Lower lobe of right lung (tissue), 2 donors: Measurements from ENCODE around the gene GP1BA. TPM values are rescaled to one million over a fixed set of nuclear protein-coding genes. Genes with fewer than 3 reads are reported as not detected.

Source experiments
- ATAC-seq, 2 donors: fragments of 200-7000 bp; cut with Tn5 transposase; one replicate each; pipeline ENCODE4 v1.9.1; 2020 to 2022; ENCODE audit warnings: mild to moderate bottlenecking in 2 of 2, moderate library complexity in 2 of 2
- DNase-seq: peaks from one replicate; pipeline ENCODE4 v3.0.0-alpha.2; 2020
- H3K27ac ChIP-seq: fragments of 200-600 bp; one replicate; pipeline ENCODE4 v1.8.0; 2022
- H3K27me3 ChIP-seq: fragments of 200-600 bp; one replicate; pipeline ENCODE4 v1.8.0; 2022; ENCODE audit warnings: low read depth
- H3K36me3 ChIP-seq: fragments of 200-600 bp; one replicate; pipeline ENCODE4 v1.8.0; 2022; ENCODE audit warnings: mild to moderate bottlenecking
- H3K4me1 ChIP-seq: fragments of 200-600 bp; one replicate; pipeline ENCODE4 v1.8.0; 2022
- H3K4me3 ChIP-seq: fragments of 200-600 bp; one replicate; pipeline ENCODE4 v1.8.0; 2022; ENCODE audit warnings: mild to moderate bottlenecking
- H3K9me3 ChIP-seq: fragments of 200-600 bp; one replicate; pipeline ENCODE4 v1.8.0; 2022
- intact Hi-C: fragments of 100-400 bp; cut with DNase I; formaldehyde crosslinking; loops from one replicate; pipeline ENCODE4 v1.11.0; 2022
- total RNA-seq: library from RNA; stranded (reverse); fragmentation: NEBNext Ultra II Directional; extraction: Animal tissue kit (Norgen Biotek cat#: 25700); gene quantifications from one replicate; pipeline ENCODE4 v1.2.1, GENCODE V29; 2021
- TF ChIP-seq, protein P1 (sequence below): fragments of 200-600 bp; IDR thresholded peaks from one replicate; pipeline ENCODE4 v1.8.0; 2022; ENCODE audit warnings: antibody characterized with exemption, mild to moderate bottlenecking
- donor health status: DM: no; HTN: yes; CAD: no; lungs with severe emphysema.

GP1BA gene
- total RNA-seq, 1 donor from 2014 or later = 0.92 TPM

DNA sequence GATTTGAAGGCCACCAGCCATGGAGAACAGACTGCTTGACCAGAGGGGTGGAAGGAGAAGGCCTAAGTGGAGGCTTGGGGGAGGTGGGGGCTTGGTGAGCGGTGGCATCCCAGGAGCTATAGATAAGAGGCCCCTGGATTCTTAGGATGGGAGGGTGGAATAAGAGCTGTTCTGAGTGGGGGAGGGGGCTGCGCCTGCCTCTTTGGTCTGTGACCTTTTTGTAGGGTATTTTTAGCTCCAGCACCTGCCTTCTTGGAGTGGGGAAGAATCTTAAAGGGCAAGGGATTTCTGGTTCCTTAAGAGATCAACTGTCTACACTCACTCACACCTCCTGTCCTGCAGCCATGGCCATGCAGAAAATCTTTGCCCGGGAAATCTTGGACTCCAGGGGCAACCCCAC, 19.4 kb downstream of the GP1BA start:
- DNase-seq (no peak), ATAC-seq (no peak)
- H3K9me3 ChIP-seq = no peaks in the 10 kb centered on the region
- H3K27ac ChIP-seq = no peak overlapping the region
- H3K4me3 ChIP-seq = no peak overlapping the region
- intact Hi-C loops = no loop called here
- H3K36me3 ChIP-seq = peaks cover 3% of the 10 kb centered on the region
- H3K4me1 ChIP-seq = peaks cover 22% of the 10 kb centered on the region
- TF ChIP-seq, protein P1, sequence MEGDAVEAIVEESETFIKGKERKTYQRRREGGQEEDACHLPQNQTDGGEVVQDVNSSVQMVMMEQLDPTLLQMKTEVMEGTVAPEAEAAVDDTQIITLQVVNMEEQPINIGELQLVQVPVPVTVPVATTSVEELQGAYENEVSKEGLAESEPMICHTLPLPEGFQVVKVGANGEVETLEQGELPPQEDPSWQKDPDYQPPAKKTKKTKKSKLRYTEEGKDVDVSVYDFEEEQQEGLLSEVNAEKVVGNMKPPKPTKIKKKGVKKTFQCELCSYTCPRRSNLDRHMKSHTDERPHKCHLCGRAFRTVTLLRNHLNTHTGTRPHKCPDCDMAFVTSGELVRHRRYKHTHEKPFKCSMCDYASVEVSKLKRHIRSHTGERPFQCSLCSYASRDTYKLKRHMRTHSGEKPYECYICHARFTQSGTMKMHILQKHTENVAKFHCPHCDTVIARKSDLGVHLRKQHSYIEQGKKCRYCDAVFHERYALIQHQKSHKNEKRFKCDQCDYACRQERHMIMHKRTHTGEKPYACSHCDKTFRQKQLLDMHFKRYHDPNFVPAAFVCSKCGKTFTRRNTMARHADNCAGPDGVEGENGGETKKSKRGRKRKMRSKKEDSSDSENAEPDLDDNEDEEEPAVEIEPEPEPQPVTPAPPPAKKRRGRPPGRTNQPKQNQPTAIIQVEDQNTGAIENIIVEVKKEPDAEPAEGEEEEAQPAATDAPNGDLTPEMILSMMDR = no peak
- no peaks in the 10 kb centered on the region for H3K27me3 ChIP-seq

- Histone ChIP-seq H3K36me3 (peaks cover 10% of the 10 kb centered on the region), H3K9me3 (no peaks in the 10 kb centered on the region), H3K27me3 (no peaks in the 10 kb centered on the region), H3K27ac (no peak overlapping the region), H3K4me1 (peaks cover 18% of the 10 kb centered on the region), H3K4me3 (no peak overlapping the region)
- ATAC-seq (no peak), DNase-seq (no peak)
- intact Hi-C loops = no loop called here
- TF ChIP-seq, protein P1 = no peak
Measured at GRCh38 chr17:4953451-4953961, 21.4 kb downstream of the GP1BA start.

DNA sequence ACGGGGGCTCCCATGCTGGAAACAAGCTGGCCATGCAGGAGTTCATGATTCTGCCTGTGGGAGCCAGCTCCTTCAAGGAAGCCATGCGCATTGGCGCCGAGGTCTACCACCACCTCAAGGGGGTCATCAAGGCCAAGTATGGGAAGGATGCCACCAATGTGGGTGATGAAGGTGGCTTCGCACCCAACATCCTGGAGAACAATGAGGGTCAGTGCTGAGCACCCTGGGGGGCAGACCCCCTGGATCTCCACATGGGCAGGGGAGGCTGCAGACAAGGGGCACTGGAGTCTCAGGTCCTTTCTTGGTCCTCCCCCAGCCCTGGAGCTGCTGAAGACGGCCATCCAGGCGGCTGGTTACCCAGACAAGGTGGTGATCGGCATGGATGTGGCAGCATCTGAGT, 23.0 kb downstream of the GP1BA start:
- TF ChIP-seq, protein P1 = no peak
- Histone ChIP-seq H3K36me3 (peaks cover 24% of the 10 kb centered on the region), H3K4me3 (no peak overlapping the region), H3K4me1 (peaks cover 18% of the 10 kb centered on the region), H3K27ac (no peak overlapping the region), H3K9me3 (no peaks in the 10 kb centered on the region), H3K27me3 (no peaks in the 10 kb centered on the region)
- DNase-seq = no peak
- no peak for ATAC-seq
- intact Hi-C loops = no loop called here

DNA sequence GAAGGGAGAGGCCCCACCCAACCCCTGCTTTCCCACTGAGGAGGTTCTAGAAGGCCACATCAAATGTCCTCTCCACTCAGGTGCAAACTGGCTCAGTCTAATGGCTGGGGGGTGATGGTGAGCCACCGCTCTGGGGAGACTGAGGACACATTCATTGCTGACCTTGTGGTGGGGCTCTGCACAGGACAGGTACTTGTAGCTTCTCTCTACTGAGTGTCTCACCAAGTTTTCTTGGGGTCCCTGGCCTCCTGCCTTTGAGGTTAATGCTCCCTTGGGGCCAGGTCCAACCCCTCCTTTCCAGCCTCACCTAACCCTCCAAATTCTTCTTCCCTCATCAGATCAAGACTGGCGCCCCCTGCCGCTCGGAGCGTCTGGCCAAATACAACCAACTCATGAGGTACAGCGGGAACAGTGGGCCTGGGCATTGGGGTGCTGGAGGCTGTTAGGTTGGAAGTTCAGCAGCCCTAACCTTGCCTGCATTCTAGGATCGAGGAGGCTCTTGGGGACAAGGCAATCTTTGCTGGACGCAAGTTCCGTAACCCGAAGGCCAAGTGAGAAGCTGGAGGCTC, 24.5 kb downstream of the GP1BA start:
- Histone ChIP-seq H3K4me1 (peaks cover 6% of the 10 kb centered on the region), H3K4me3 (no peak overlapping the region), H3K27ac (no peak overlapping the region), H3K36me3 (peaks cover 33% of the 10 kb centered on the region), H3K9me3 (no peaks in the 10 kb centered on the region), H3K27me3 (no peaks in the 10 kb centered on the region)
- intact Hi-C loops = no loop called here
- peak in 1 of 2 donors; percentile 7 for ATAC-seq
- DNase-seq = no peak
- TF ChIP-seq, protein P1 = peak; percentile 34

GRCh38 chr17:4958102-4958501, 26.0 kb downstream of the GP1BA start:
- intact Hi-C loops = no loop called here
- TF ChIP-seq, protein P1 = no peak
- H3K4me3 ChIP-seq = no peak overlapping the region
- peaks cover 6% of the 10 kb centered on the region for H3K4me1 ChIP-seq
- no peaks in the 10 kb centered on the region for H3K27me3 ChIP-seq
- no peak overlapping the region for H3K27ac ChIP-seq
- DNase-seq (no peak), ATAC-seq (no peak)
- peaks cover 33% of the 10 kb centered on the region for H3K36me3 ChIP-seq
- H3K9me3 ChIP-seq = no peaks in the 10 kb centered on the region
